Left ventricle myocardium superior (tissue), 1 donor: Measurements from ENCODE around the gene RPL12. TPM values are rescaled to one million over a fixed set of nuclear protein-coding genes. Genes with fewer than 3 reads are reported as not detected.
"Not testable (repeated sequence)": the region's sequence is repeated elsewhere in the genome, so short reads cannot be mapped to it uniquely, and the experiment has no call there.

Experiments
- ATAC-seq: fragments of 200-7000 bp; cut with Tn5 transposase; one replicate; pipeline ENCODE4 v1.9.1; 2020; ENCODE audit warnings: mild to moderate bottlenecking, moderate library complexity
- DNase-seq: peaks from one replicate; pipeline ENCODE4 v3.0.0-alpha.2; 2020
- intact Hi-C: fragments of 100-400 bp; cut with micrococcal nuclease; formaldehyde crosslinking; loops from one replicate; pipeline ENCODE4 v1.11.0; 2022
- total RNA-seq: library from RNA; stranded (reverse); fragmentation: NEBNext Ultra II Directional; extraction: Animal tissue kit (Norgen Biotek cat#: 25700); gene quantifications from one replicate; pipeline ENCODE4 v1.2.1, GENCODE V29; 2021
- donor health status: DM: no; HTN: yes; CAD: no; lungs with severe emphysema.

RPL12 gene
- total RNA-seq, 1 donor from 2014 or later, result 637 TPM

DNA sequence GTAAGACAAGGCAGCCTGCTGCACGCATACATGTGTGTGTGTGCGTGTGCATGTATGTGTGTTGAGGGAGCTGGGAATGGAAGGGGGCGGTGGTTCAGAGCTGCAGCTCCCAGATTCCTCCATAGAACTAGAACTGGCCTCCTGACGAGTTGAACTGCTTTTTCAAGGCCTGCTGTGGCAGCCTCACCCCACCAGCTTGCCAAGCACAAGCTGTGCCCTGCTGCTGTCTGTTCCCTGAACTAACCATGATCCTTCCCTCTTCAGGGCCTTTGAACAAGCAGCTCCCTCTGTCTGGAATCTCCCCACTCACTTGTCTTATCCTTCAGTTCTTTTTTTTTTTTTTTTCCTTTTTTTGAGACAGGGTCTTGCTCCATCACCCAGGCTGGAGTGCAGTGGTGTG lies 22.7 kb upstream of the RPL12 start:
- ATAC-seq (peak; percentile 84), DNase-seq (no peak)

DNA sequence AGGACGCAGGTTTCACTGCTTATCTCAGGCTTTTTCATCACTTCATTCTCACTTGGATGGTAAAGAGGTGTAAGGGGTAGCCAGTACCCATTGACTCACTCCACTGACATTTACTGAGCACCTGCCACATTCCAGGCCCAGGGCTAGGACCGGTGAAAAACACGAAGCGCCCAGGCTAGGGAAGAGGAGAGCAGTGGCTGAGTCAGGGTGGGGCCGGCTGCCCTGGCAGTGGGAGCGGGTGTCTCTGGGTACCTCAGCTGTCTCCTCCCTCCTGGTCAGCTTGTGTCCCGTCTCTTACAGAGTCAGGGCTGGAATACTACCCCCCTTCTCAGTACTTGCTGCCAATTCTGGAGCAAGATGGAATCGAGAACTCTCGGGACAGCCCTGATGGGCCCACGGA lies 22.3 kb upstream of the RPL12 start:
- no peak for DNase-seq
- peak; percentile 81 for ATAC-seq
- intact Hi-C loops, result no loop called here

More for the DNA sequence above, 22.7 kb upstream of the RPL12 start:
- intact Hi-C loops, result no loop called here

DNA sequence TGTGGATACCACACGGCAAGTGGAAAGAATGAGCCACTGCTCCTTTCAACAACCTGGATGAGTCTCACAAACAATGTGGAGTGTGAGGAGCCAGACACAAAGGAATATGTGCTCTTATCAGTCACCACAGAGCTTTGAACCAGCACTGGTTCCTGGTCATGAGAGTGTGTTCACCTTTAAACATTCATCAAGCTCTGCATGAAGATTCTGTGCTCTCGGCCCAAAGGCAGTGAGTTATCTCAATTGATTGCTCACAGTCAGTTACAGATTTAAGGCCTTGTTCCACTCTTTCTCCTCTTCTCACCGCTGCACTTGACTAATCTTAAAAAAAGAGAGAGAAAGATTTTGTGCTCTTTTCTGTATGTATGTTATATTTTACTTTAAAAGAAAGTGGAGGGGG lies 19.5 kb upstream of the RPL12 start:
- DNase-seq (no peak), ATAC-seq (peak; percentile 27)
- intact Hi-C loops, result no loop called here

DNA sequence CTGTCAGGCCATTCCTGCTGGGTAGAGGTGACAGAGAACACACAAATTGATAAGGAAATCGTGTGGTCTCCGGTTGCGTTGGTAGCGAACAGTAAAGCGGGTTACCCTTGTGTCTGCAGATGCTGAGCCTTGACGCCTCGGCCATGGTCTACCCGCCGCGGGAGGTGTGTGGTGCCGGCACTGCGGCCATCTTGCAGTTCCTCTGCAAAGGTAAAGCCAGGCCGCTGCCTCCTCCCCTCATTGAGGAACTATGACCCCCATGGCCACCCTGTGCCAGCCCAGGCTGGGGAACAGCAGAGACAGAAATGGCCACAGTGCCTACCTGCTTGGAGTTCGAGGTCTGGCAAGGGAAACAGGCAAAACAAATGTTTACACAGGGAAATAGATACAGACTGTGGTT lies 16.4 kb upstream of the RPL12 start:
- DNase-seq, result no peak

DNA sequence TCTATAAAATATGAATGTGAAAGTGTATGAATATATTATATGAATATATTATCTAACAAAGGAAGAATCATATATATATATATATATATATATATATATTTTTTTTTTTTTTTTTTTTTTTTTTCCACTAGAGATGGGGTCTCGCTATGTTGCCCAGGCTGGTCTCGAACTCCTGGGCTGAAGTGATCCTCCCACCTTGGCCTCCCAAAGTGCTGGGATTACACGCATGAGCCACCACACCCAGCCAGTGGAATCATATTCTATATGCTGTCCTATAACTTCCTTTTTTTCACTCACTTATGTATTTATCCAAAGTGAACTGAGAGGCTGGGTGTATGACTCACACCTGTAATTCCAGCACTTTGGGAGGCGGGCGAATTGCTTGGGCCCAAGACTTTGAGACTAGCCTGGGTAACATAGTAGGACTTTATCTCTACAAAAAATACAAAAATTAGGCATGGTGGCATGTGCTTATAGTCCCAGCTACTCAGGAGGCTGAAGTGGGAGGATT lies 15.3 kb upstream of the RPL12 start:
- intact Hi-C loops, DNase-seq, ATAC-seq: not testable (repeated sequence)

More for the DNA sequence above, 16.4 kb upstream of the RPL12 start:
- ATAC-seq, result no peak
- intact Hi-C loops, result no loop called here

DNA sequence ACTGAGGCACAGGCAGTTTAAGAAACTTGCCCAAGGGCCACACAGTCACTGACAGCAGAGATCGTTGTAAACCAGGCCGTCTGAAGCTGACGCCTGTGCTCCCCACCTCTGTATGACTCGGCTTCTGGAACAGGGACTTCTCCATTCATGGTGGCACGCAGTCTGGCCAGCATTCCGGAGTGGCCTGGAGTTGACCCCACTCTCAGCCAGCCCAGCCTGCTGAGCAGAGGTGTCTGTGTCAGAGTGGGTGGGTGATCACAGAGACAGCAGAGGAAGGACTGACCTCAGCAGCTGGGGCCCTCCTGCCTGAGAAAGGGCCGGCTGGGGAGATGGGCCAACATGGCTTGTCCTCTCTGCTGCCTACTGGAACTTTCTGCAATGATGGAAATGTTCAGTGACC lies 12.7 kb upstream of the RPL12 start:
- intact Hi-C loops, result no loop called here

DNA sequence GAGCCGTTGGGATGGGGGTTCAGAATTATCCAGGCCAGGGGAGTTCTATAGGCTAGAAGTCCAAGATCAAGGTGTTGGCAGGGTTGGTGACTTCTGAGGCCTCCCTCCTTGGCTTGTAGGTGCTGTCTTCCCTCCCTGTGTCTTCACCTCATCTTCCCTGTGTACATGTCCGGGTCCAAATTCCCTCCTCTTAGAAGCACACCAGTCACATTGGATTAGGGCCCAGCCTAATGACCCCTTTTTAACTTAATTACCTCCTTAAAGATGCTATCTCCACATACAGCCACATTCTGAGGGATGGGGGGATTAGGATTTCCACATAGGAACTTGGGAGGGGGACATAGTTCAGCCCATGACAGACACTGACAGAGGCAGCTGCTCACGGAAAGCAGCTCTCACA lies 12.2 kb upstream of the RPL12 start:
- no peak for ATAC-seq
- no peak for DNase-seq
- intact Hi-C loops, result no loop called here

More for the DNA sequence above, 12.7 kb upstream of the RPL12 start:
- peak; percentile 74 for DNase-seq
- peak; percentile 92 for ATAC-seq

DNA sequence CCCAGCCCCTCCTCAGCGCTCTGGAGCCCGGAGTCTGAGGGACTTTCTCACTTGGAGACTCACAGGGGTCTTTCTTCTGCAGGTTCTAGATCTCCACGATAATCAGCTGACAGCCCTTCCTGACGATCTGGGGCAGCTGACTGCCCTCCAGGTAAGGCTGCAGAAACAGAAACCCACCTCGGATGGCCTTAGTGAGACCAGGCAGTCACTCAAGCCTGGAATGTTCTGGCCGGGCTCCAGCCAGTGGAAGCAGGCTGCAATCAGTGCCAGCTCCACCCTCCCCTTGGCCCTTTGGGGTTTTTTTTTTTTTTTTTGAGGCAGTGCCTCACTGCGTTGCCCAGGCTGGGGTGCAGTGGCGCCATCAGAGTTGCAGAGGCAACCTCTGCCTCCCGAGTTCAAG lies 7.7 kb upstream of the RPL12 start:
- ATAC-seq, result peak; percentile 61
- intact Hi-C loops, result no loop called here
- DNase-seq, result peak; percentile 84

DNA sequence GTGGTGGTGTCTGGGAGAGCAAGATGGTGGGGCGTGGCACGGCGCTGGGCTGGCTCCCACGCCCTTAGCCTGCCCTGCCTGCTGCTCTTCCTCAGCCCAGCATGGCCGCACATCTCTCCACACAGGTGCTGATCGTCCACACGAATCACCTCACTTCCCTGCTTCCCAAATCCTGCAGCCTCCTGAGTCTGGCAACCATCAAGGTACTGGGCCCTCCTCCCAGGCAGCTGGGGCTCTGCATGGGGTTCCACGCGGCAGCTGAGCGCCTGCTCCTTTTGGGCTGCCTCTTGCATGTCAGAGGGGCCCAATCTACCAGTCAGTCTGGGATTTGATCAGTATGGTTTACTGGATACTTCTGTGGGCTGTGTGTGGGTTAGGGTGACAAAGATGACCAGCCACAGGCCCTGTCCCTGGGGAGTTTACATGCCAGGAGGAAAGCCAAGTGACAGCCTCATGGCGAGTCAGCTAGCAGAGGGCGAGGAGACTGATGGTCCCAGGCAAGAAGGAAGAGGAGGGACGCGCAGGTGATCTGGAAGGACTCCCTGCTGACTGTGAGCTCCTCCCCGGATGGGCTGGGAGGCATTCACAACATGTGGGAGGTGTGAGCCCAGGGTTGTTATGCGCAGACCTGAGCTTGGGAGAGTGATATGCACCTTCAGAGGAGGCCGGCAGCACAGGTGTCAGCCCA lies 6.1 kb upstream of the RPL12 start:
- DNase-seq (no peak), ATAC-seq (no peak)
- intact Hi-C loops, result no loop called here

DNA sequence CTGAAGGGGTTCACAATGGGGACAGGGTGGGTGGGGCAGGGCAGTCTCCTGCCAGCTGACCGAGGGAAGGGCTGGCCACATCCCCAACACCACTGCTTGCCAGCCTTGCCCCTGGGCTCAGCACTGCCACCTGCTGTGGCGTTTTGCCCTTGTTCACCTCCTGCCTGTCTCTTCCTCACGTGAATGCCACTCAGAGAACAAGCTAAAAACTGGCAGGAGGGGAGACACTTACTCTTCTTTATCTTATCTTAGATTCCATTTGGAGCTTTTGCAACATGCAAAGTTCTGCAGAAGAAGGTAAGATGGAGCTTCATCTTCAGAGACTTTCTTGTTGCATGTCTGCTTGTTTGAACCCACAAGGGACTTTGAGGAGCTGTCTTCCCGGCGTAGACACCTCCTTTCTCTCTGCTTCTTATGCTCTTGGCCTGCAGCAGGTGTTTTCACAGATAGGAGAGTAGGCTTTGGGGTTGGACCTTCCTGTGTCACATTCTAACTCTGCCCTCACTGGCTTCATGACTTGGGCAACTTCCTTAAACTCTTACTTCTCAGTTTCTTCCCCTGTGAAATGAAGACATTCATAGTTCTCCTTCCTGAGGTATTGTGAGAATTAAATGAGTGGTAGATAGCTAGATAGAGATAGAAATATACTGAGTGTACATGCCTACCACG lies 4.3 kb upstream of the RPL12 start:
- intact Hi-C loops, result no loop called here
- DNase-seq (peak; percentile 67), ATAC-seq (no peak)

DNA sequence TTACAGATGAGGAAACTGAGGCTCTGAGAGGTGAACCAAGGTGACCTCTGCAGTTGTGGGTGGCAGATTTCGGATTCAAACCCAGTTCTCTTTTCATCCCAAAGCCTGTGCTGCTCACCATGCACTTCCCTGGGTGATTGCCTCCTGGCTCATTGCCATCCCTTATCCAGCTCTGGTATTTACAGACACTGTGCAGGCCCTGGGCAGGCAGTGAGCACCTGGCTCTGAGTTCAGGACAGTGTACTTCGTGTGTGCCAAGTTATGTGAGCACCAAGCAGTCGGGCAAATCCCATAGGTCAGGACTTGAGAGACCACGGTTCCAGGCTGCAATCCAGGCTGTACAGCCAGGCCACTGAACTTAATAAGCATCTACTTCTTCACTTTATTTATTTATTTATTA lies 1.5 kb upstream of the RPL12 start:
- peak; percentile 67 for ATAC-seq

DNA sequence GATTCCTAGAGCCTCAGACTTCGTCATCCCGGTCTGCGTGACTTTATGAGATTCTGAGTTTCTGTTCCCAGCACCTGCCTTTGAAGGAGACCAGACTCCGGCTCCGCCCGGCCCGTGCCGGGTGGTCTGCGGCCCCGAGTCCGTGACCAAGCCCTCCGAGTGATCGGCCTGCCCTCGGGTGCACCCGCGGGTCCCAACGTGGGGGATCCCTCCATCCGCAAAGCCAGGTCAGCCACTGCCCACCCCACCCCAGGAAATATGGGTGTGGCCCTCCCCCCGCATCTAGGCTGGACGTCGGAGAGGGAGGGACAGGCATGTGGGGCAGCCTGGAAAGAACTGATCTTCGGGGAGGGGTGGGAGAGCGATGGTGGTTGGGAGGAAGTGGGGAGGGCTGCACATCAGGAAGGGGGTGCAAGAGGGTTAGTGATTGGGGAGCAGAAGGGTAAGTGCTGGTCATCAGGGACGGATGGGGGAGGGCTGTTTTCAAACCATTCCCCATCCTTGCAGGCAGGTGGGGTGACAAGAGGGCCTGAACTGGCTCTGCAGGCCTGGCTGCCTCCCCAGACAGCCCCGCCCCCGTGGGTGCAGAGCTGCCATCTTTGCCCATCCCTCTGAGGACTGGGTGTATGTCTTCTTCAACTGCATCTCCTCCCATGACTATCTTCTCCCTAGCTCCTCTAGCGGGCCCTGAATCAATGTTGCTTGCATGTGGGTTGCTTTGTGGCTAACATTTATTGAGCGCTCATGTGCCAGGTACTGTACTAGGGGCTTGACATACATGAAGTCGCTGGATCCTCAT lies 851 bp upstream of the RPL12 start:
- DNase-seq, result peak; percentile 69
- ATAC-seq, result peak; percentile 44
- intact Hi-C loops, result no loop called here

More for the DNA sequence above, 1.5 kb upstream of the RPL12 start:
- peak; percentile 84 for DNase-seq
- intact Hi-C loops, result no loop called here

DNA sequence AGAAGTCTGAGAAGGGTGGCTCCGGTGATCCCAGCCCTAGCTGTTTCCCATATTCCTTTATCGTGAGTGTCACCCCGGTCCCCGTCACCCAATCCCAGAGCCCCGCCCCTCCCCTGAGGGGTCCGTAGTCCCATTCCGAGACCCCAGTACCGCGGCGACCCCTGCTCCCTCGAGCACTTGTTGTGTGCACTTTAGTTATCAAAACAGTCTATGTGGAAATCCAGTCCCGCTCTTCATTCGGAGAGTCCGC lies 327 bp upstream of the RPL12 start:
- intact Hi-C loops, result no loop called here
- peak; percentile 15 for ATAC-seq

DNA sequence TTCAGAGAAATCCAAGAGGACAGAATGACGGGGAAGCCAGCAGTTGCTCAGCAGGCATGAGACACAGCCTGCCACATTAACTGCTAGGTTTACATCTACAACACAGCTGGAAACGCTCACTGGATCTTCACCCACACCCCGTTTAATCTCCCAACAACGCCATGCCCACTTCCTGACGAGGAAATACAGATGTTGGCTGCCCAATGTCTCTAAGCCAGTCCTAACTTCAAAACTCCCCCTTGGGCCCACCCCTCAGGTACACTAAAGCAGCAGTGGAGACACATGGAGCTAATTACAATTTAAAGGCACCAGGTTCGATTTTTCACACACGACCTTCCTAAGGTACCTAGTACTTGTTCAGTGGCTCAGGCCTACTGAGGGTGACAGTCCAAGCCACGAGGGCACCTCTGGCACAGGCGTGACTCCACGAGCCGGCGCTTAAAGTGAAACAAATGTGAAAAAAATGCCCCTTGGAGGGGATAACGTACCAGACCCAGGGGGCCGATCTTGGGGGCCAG lies 904 bp downstream of the RPL12 start:
- ATAC-seq (peak; percentile 2), DNase-seq (no peak)
- intact Hi-C loops, result no loop called here

More for the DNA sequence above, 327 bp upstream of the RPL12 start:
- DNase-seq, result no peak

DNA sequence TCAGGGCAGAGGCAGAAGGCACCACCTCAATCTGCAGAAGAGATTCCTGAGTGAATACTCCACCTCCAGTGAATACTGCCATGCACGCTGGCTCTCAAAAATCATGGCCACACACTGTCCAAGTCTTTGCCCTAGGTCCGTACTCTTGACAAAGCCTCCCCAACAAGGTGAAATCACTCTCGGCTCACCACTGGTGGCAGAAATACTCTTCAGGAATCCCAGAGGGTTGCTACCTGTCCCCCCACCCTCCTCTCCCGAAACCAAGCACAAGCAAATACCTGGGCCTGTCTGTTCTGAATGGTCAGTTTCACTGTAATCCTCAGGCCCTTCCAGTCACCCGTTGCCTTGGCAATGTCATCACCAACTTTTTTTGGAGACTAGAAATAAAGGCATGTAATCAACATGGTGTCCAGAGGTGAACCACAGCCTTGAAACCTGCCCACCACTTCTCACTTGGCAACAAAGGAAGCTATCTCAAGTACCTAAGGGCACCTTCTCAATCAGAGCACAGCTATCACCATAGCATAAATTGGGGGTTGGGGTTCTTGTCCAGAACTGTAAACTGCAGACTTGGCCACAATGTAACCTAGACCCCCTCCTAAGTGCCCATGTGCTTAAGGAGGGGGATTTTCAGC lies 1.8 kb downstream of the RPL12 start:
- no peak for DNase-seq
- intact Hi-C loops, result no loop called here
- no peak for ATAC-seq

DNA sequence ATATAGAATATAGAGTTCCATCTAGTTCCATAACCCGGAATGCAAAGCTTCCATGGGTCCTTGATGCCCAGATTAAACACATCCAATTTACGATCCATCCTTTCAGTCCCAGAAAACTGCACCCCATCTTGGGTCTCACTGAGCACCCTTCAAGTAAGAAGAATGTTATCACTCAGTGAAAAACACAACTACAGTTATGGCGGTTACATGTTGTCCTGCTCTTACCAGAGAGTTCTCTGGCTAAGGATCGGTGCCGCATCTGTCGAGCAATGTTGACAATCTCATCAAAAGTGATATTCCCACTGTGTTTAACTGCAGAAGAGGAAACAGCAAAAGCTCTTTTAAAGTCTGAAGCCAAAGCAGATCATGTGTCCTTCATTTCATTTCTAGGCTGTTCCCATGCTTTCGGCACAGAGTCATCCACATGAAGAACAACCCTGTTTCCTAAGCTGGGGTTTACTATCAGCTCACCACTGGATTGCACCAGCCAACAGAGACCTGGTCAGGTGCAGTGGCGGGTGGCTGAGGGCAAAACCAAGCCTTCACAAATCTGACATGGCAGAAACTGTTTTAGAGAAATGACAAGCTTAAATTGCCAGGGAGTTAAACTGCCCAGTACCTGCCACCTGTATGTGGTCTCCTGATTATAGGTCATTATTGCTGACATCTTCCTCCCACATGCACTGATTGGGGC lies 2.9 kb downstream of the RPL12 start:
- no peak for DNase-seq
- intact Hi-C loops, result no loop called here
- ATAC-seq, result no peak

DNA sequence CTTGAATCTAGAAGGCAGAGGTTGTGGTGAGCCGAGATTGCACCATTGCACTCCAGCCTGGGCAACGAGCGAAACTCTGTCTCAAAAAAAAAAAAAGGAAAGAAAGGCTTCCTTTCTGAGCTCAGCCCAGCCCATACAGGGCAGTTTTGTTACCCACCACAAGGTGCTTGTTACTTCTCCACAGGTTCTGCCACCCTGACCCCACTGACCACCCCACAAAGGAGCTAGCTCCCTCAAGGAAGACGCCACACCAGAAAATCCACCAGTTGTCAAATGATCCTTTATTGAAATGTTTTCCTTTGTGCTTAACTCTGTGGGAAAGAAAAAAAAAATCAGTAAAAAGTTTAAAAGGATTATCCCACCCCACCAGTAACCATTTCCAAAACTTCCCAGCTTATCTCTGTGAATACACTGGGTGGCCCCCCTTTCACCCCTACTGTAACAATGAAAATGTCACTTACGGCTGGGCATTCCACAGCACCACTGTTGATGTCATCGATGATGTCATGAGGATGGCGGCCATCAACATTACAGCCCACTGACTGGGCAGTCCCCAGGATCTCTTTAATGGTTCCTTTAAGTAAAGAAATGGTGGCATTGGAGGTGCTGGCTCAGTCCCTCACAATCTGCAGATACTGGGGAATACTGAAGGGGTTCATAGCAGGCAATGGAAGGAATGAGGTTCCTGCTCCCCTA lies 3.6 kb downstream of the RPL12 start:
- DNase-seq, result no peak
- intact Hi-C loops, result no loop called here
- ATAC-seq, result no peak

DNA sequence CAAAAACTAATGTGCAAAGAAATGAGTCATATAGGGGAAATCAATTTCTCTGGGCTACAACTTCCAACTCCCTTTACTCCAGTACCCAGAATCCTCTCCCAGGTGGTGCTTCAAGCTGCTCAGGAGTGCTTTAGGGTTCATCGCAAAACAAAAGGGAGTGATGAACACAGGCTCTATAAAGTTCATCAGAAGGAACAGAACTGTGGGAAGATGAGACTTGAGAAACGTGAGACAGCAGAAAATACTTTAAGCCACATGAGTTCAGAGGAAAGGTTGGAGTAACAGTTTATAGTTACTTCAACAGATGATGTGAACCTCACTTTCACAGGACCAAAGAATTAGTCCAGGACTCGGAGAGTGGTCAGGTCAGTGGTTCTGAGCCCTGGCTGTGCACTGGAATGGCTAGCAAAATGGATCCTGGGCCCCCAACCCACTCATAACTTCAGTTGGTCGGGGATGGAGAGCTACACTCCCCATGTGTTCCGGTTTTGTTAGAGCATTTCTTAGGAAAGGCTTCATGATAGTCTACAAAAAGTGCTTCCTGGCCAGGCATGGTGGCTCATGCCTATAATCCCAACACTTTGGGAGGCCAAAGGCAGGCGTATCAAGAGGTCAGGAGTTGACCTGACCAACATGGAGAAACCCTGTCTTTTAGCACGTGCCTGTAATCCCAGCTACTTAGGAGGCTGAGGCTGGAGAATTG lies 4.3 kb downstream of the RPL12 start:
- DNase-seq (no peak), ATAC-seq (no peak)
- intact Hi-C loops, result no loop called here
